GM23248 (cell line): Measurements from ENCODE around the gene LDB2. TPM values are rescaled to one million over a fixed set of nuclear protein-coding genes. Genes with fewer than 3 reads are reported as not detected.
A peak's percentile ranks its signal among the peaks of the same experiment; 100 is the strongest.

ENCODE experiments used
- DNase-seq: peaks from one replicate; pipeline ENCODE4 v3.0.0-alpha.2; 2015
- H2AFZ ChIP-seq: fragments of 200-600 bp; sonication (generic); 2 replicates; pipeline ENCODE4 v1.6.1; 2016; ENCODE audit warnings: antibody characterized with exemption
- H3F3A ChIP-seq: fragments of 200-600 bp; sonication (generic); 2 replicates; pipeline ENCODE4 v1.6.1; 2016; ENCODE audit warnings: mild to moderate bottlenecking, antibody characterized with exemption, mixed run types; ENCODE audit not compliant: insufficient read depth
- H3K27ac ChIP-seq: fragments of 200-600 bp; sonication (generic); 2 replicates; pipeline ENCODE4 v1.5.1; 2016; ENCODE audit warnings: mild to moderate bottlenecking
- H3K27me3 ChIP-seq: fragments of 200-600 bp; sonication (generic); replicated peaks from 2 replicates; pipeline ENCODE4 v1.6.1; 2016; ENCODE audit warnings: mild to moderate bottlenecking; ENCODE audit not compliant: insufficient read depth
- H3K36me3 ChIP-seq: fragments of 200-600 bp; sonication (generic); 2 replicates; pipeline ENCODE4 v1.6.1; 2016; ENCODE audit warnings: low read depth, mild to moderate bottlenecking
- H3K4me1 ChIP-seq: fragments of 200-600 bp; sonication (generic); 2 replicates; pipeline ENCODE4 v1.6.1; 2016; ENCODE audit warnings: mild to moderate bottlenecking; ENCODE audit not compliant: insufficient read depth
- H3K4me2 ChIP-seq: fragments of 200-600 bp; sonication (generic); one replicate; pipeline ENCODE4 v1.6.1; 2016; ENCODE audit warnings: mild to moderate bottlenecking; ENCODE audit not compliant: unreplicated experiment
- H3K4me3 ChIP-seq: fragments of 200-600 bp; sonication (generic); 2 replicates; pipeline ENCODE4 v1.5.1; 2016; ENCODE audit warnings: mild to moderate bottlenecking
- H3K79me2 ChIP-seq: fragments of 200-600 bp; sonication (generic); 2 replicates; pipeline ENCODE4 v1.6.1; 2016; ENCODE audit warnings: mild to moderate bottlenecking; ENCODE audit not compliant: insufficient read depth
- H3K9ac ChIP-seq: fragments of 200-600 bp; sonication (generic); 2 replicates; pipeline ENCODE4 v1.6.1; 2016; ENCODE audit warnings: mild to moderate bottlenecking
- H3K9me2 ChIP-seq: fragments of 200-600 bp; sonication (generic); 2 replicates; pipeline ENCODE4 v1.6.1; 2016; ENCODE audit warnings: mixed run types, mild to moderate bottlenecking, moderate library complexity; ENCODE audit not compliant: insufficient read depth
- H3K9me3 ChIP-seq: fragments of 200-600 bp; sonication (generic); one replicate; pipeline ENCODE4 v1.6.1; 2017; ENCODE audit warnings: low read depth
- H4K20me1 ChIP-seq: fragments of 200-600 bp; sonication (generic); 2 replicates; pipeline ENCODE4 v1.6.0; 2016; ENCODE audit not compliant: insufficient read depth
- EZH2 ChIP-seq: fragments of 200-600 bp; sonication (generic); IDR thresholded peaks from 2 replicates; pipeline ENCODE4 v1.6.1; 2018; ENCODE audit warnings: antibody characterized with exemption, mild to moderate bottlenecking; ENCODE audit not compliant: insufficient read depth, poor library complexity, severe bottlenecking
- EZH2phosphoT487 ChIP-seq: fragments of 200-600 bp; sonication (generic); IDR thresholded peaks from 2 replicates; pipeline ENCODE4 v1.6.1; 2018; ENCODE audit warnings: antibody characterized with exemption, moderate library complexity, mild to moderate bottlenecking, low read depth; ENCODE audit not compliant: insufficient read depth
- WGBS, 2 experiments: methylation state at CpG; one replicate each; pipeline ENCODE4 v1.1.6; 2015 to 2017; ENCODE audit warnings: low lambda C conversion rate in 2 of 2, low coverage in 1 of 2; ENCODE audit errors: missing lambda C conversion rate in 2 of 2; 5-methylcytosine and 5-hydroxymethylcytosine counted together
- in situ Hi-C: fragments of 300-500 bp; cut with MboI; formaldehyde crosslinking; loops from 2 replicates; pipeline ENCODE4 v1.15.0; 2020
- polyA plus RNA-seq: library from polyadenylated mRNA; unstranded; fragments of >200 nt; fragmentation: Nextera tagmentation; extraction: Ambion mirVana; gene quantifications from 2 replicates; pipeline ENCODE4 v1.2.1, GENCODE V29; 2016
- total RNA-seq: library from RNA; depleted of rRNA; stranded (reverse); fragments of >200 nt; shearing (Covaris generic); gene quantifications from 2 replicates; pipeline ENCODE4 v1.2.3, GENCODE V29; 2014

Gene LDB2
- total and polyA plus RNA-seq, 2 experiments from 2014 or later = 52.8 to 76.6 TPM

DNA sequence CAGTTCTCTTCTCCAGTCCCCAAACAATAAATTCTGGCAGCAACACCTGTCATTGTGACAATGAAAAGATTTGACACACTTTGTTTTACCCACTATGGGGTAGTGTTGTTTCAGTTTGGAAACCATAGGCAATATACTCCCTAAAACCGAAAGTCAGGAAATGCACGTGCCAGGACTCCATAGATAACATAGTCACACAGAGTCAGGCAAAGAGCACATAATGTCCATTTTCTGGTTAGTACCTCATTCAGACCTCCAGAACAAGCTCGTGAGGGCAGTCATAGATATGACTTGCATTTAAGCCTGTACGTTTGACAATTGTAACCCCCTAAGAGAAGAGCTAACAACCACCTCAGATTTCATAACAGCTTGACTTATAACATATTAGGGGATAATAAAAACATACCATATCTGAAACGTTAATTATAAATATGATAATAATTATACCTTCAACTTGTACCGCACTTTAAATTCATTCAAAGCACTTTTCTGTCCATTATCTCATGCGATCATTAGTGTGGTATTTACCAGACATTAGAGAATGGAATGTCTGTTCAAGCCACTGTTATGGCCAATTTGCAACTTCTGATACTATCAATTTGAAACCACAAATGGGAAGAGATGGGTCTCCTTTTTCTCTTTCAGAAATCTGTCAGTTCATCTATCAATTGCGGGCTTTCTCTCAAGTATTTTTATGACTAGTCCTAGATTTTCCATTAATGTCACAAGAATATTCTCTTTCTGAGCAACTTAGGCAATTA is 147.4 kb downstream of the LDB2 start:
- H2AFZ ChIP-seq = no peak overlapping the region
- no peak overlapping the region for H3K9ac ChIP-seq
- no peaks in the 10 kb centered on the region for H3K9me2 ChIP-seq
- H4K20me1 ChIP-seq = no peaks in the 10 kb centered on the region
- no peaks in the 10 kb centered on the region for H3F3A ChIP-seq
- in situ Hi-C loops = no loop called here
- H3K4me1 ChIP-seq = no peaks in the 10 kb centered on the region
- H3K4me3 ChIP-seq = no peak overlapping the region
- WGBS, 2 experiments = 77 to 79% methylated on average over 8 of the region's 8 CpGs
- H3K79me2 ChIP-seq = 0 out of 2 replicates have a peak, but pooled peaks cover 4% of the 10 kb centered on the region
- TF ChIP-seq EZH2phosphoT487 (no peak), EZH2 (no peak)
- H3K27ac ChIP-seq = no peak overlapping the region
- DNase-seq = no peak
- no peaks in the 10 kb centered on the region for H3K9me3 ChIP-seq
- no peaks in the 10 kb centered on the region for H3K27me3 ChIP-seq
- no peak overlapping the region for H3K4me2 ChIP-seq
- no peaks in the 10 kb centered on the region for H3K36me3 ChIP-seq

DNA sequence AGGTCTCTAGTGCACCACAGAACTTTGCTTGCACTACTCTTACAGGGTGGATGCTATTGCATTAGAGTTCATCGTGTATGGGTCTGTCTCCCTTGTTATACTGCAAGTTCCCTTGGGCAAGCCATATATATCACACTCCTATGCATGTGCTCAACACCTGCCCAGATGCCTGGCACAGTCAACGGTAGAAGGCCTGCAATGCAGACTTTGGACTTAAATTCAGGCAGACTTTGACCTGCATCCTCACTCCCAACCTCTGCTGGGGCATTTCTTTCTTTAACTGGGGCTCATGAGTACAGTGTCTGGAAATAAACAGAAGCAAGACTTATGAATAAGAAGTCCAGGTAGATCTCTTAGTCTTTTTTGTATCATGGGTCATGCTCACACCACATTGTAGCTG is 148.2 kb downstream of the LDB2 start:
- Histone ChIP-seq H3K36me3 (no peaks in the 10 kb centered on the region), H3K4me3 (no peak overlapping the region), H3F3A (peaks cover 6% of the 10 kb centered on the region; the same call in 1 of the 2 replicates), H3K4me1 (peaks cover 5% of the 10 kb centered on the region), H3K27ac (no peak overlapping the region), H3K9me3 (no peaks in the 10 kb centered on the region), H3K79me2 (0 out of 2 replicates have a peak, but pooled peaks cover 6% of the 10 kb centered on the region), H3K9ac (no peak overlapping the region), H3K9me2 (no peaks in the 10 kb centered on the region), H4K20me1 (no peaks in the 10 kb centered on the region), H3K4me2 (no peak overlapping the region), H3K27me3 (no peaks in the 10 kb centered on the region), H2AFZ (no peak overlapping the region)
- no peak for TF ChIP-seq EZH2
- 28 to 33% methylated on average over 2 of the region's 2 CpGs for WGBS, 2 experiments
- no peak for DNase-seq
- in situ Hi-C loops = no loop called here

DNA sequence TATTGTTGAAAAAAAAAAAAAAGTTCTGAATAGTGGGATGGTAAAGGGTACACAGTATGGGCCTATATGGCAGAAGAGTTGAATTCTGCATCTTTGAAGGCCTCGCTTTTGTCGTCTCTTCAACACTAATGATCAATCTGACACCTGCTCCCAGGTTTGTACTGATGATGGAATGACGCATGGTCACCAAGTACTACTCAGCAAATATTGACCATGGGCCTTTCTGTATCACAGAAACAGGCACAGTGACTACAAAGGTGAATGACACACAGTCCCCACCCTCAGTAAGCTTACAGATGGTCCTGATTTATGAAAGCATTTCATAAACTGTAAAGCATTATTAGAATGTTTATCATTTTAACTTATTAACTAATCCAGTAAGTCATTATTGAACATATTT is 152.6 kb downstream of the LDB2 start:
- Histone ChIP-seq H4K20me1 (no peaks in the 10 kb centered on the region), H3K27ac (no peak overlapping the region), H3F3A (peaks cover 14% of the 10 kb centered on the region; the same call in 1 of the 2 replicates), H3K9me3 (no peaks in the 10 kb centered on the region), H3K79me2 (0 out of 2 replicates have a peak, but pooled peaks cover 13% of the 10 kb centered on the region), H3K36me3 (no peaks in the 10 kb centered on the region), H3K9me2 (no peaks in the 10 kb centered on the region), H3K4me2 (no peak overlapping the region), H3K4me1 (peaks cover 13% of the 10 kb centered on the region), H2AFZ (no peak overlapping the region), H3K9ac (no peak overlapping the region), H3K27me3 (no peaks in the 10 kb centered on the region), H3K4me3 (no peak overlapping the region)
- DNase-seq = no peak
- no peak for TF ChIP-seq EZH2phosphoT487
- TF ChIP-seq EZH2 = no peak
- in situ Hi-C loops = no loop called here
- WGBS, 2 experiments = 98 to 100% methylated on average over 3 of the region's 3 CpGs

DNA sequence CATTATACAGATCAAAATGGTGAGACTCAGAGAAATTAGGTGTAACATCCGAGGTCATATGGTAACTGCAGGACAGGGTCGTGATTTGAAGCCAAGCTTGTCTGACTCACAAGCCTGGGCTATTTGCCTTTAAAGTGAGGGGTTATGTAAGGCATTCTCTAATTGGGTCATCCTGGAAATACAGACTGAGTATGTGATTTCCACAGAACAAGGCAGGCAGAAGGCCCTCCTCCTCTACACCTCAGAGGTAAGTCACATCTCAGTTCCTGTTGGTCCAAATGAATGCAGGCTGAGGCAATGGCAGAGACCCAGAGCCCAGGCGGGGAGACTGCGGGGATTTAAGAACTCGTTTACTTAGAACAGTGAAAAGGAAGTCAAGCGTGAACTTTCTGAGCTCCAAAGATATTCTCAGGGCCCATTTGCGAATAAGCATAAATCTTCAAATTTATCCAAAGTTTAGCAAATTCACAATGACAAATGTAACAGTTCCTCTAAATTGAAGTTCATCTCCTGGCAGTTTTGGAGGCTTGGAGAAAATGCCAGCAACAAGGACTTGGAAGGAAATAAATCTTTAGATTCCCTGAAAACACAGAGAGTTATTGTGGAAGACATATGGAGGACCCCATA is 153.3 kb downstream of the LDB2 start:
- Histone ChIP-seq H3K36me3 (no peaks in the 10 kb centered on the region), H3K4me2 (peak overlapping the region; percentile 13), H2AFZ (peak overlapping the region; percentile 61), H3K79me2 (0 out of 2 replicates have a peak, but pooled peaks cover 13% of the 10 kb centered on the region), H4K20me1 (no peaks in the 10 kb centered on the region), H3K27ac (peak overlapping the region; percentile 55), H3K27me3 (no peaks in the 10 kb centered on the region), H3K9ac (peak overlapping the region; percentile 39; the same call in 1 of the 2 replicates), H3F3A (peaks cover 21% of the 10 kb centered on the region; the same call in 1 of the 2 replicates), H3K9me2 (no peaks in the 10 kb centered on the region), H3K4me1 (peaks cover 13% of the 10 kb centered on the region), H3K4me3 (no peak overlapping the region; the same call in 1 of the 2 replicates), H3K9me3 (no peaks in the 10 kb centered on the region)
- peak; percentile 89 for DNase-seq
- 15 to 18% methylated on average over 7 of the region's 7 CpGs for WGBS, 2 experiments
- no peak for TF ChIP-seq EZH2phosphoT487
- in situ Hi-C loops = no loop called here
